ENCODE results near the gene AGAP2. TPM values are rescaled to one million over a fixed set of nuclear protein-coding genes. Genes with fewer than 3 reads are reported as not detected.

The AGAP2 gene
- total RNA-seq, 2 experiments from 2014 or later = 26.7 to 28.0 TPM

GRCh38 chr12:57740656-57741412, 2.3 kb upstream of the AGAP2 start:
- intact Hi-C loops (cut with micrococcal nuclease) = loop anchor here (1.0 to 5.0 kb wide), 5 partner anchors 14 to 499 kb away; partner anchors contain the start of genes B4GALNT1, GLI1, MARCHF9 and OS9
- Mint-ChIP-seq H3K36me3 (ENCODE audit: low read depth) (peaks cover 12% of the 10 kb centered on the region), H3K4me3 (peak overlapping the region; percentile 97), H3K27ac (peak overlapping the region; percentile 97), H3K4me1 (ENCODE audit: low read depth) (peaks cover 52% of the 10 kb centered on the region), H3K27me3 (ENCODE audit: low read depth) (no peaks in the 10 kb centered on the region), H3K9me3 (no peaks in the 10 kb centered on the region)
- CTCF ChIA-PET = interaction anchor here (0.7 to 4.0 kb wide), 13 partner anchors 9 to 279 kb away, joined by 3 to 21 read pairs (median 4); partner anchors contain the start of genes CDK4 and OS9
- DNase-seq = peak; percentile 92

GRCh38 chr12:57739914-57740538, 1.5 kb upstream of the AGAP2 start:
- Mint-ChIP-seq H3K27ac (no peak overlapping the region), H3K36me3 (ENCODE audit: low read depth) (peaks cover 7% of the 10 kb centered on the region), H3K4me1 (ENCODE audit: low read depth) (peaks cover 44% of the 10 kb centered on the region), H3K4me3 (no peak overlapping the region), H3K27me3 (ENCODE audit: low read depth) (no peaks in the 10 kb centered on the region), H3K9me3 (no peaks in the 10 kb centered on the region)
- DNase-seq = no peak
- intact Hi-C loops (cut with micrococcal nuclease) = loop anchor here (2.0 to 5.0 kb wide), 2 partner anchors 15 to 498 kb away; partner anchors contain the start of gene MARCHF9
- CTCF ChIA-PET = interaction anchor here (1.2 to 4.0 kb wide), 4 partner anchors 16 to 158 kb away, joined by 3 to 21 read pairs (median 4); no protein-coding TSS in a partner anchor

GRCh38 chr12:57739387-57739786, 845 bp upstream of the AGAP2 start:
- Mint-ChIP-seq H3K4me3 (peak overlapping the region; percentile 28), H3K36me3 (ENCODE audit: low read depth) (peaks cover 5% of the 10 kb centered on the region), H3K27ac (peak overlapping the region; percentile 54), H3K9me3 (no peaks in the 10 kb centered on the region), H3K27me3 (ENCODE audit: low read depth) (no peaks in the 10 kb centered on the region), H3K4me1 (ENCODE audit: low read depth) (peaks cover 39% of the 10 kb centered on the region)
- DNase-seq = no peak
- CTCF ChIA-PET = interaction anchor here (0.7 to 1.2 kb wide), 2 partner anchors 21 to 85 kb away, joined by 3 read pairs; no protein-coding TSS in a partner anchor
- intact Hi-C loops (cut with micrococcal nuclease) = no loop called here

GRCh38 chr12:57737467-57738460, 778 bp downstream of the AGAP2 start:
- CTCF ChIA-PET = no interaction called here
- H3K36me3 Mint-ChIP-seq (ENCODE audit: low read depth) = peaks cover 10% of the 10 kb centered on the region
- peaks cover 30% of the 10 kb centered on the region for H3K4me1 Mint-ChIP-seq (ENCODE audit: low read depth)
- DNase-seq = no peak
- H3K9me3 Mint-ChIP-seq = no peaks in the 10 kb centered on the region
- H3K27ac Mint-ChIP-seq = no peak overlapping the region
- no peak overlapping the region for H3K4me3 Mint-ChIP-seq
- H3K27me3 Mint-ChIP-seq (ENCODE audit: low read depth) = no peaks in the 10 kb centered on the region
- intact Hi-C loops (cut with micrococcal nuclease) = no loop called here

GRCh38 chr12:57736741-57737466, 1.6 kb downstream of the AGAP2 start:
- intact Hi-C loops (cut with micrococcal nuclease) = no loop called here
- peaks cover 25% of the 10 kb centered on the region for H3K4me1 Mint-ChIP-seq (ENCODE audit: low read depth)
- CTCF ChIA-PET = interaction anchor here (0.9 kb wide), 1 partner anchor 10 kb away, joined by 4 read pairs; no protein-coding TSS in a partner anchor
- H3K27ac Mint-ChIP-seq = no peak overlapping the region
- peaks cover 16% of the 10 kb centered on the region for H3K36me3 Mint-ChIP-seq (ENCODE audit: low read depth)
- no peaks in the 10 kb centered on the region for H3K9me3 Mint-ChIP-seq
- H3K4me3 Mint-ChIP-seq = no peak overlapping the region
- DNase-seq = no peak
- H3K27me3 Mint-ChIP-seq (ENCODE audit: low read depth) = no peaks in the 10 kb centered on the region

- CTCF ChIA-PET = interaction anchor here (0.9 kb wide), 1 partner anchor 10 kb away, joined by 4 read pairs; no protein-coding TSS in a partner anchor
- H3K9me3 Mint-ChIP-seq = no peaks in the 10 kb centered on the region
- H3K4me1 Mint-ChIP-seq (ENCODE audit: low read depth) = peaks cover 25% of the 10 kb centered on the region
- peaks cover 22% of the 10 kb centered on the region for H3K36me3 Mint-ChIP-seq (ENCODE audit: low read depth)
- intact Hi-C loops (cut with micrococcal nuclease) = no loop called here
- H3K27ac Mint-ChIP-seq = no peak overlapping the region
- DNase-seq = no peak
- H3K27me3 Mint-ChIP-seq (ENCODE audit: low read depth) = no peaks in the 10 kb centered on the region
- H3K4me3 Mint-ChIP-seq = no peak overlapping the region
These were observed 2.4 kb downstream of the AGAP2 start for GRCh38 chr12:57735952-57736740.

GRCh38 chr12:57735198-57735855, 3.2 kb downstream of the AGAP2 start:
- DNase-seq = no peak
- H3K4me3 Mint-ChIP-seq = no peak overlapping the region
- peaks cover 23% of the 10 kb centered on the region for H3K36me3 Mint-ChIP-seq (ENCODE audit: low read depth)
- H3K27me3 Mint-ChIP-seq (ENCODE audit: low read depth) = no peaks in the 10 kb centered on the region
- intact Hi-C loops (cut with micrococcal nuclease) = no loop called here
- H3K4me1 Mint-ChIP-seq (ENCODE audit: low read depth) = peaks cover 19% of the 10 kb centered on the region
- CTCF ChIA-PET = interaction anchor here (0.7 kb wide), 1 partner anchor 168 kb away, joined by 3 read pairs; no protein-coding TSS in a partner anchor
- no peak overlapping the region for H3K27ac Mint-ChIP-seq
- H3K9me3 Mint-ChIP-seq = no peaks in the 10 kb centered on the region

GRCh38 chr12:57734591-57734990, 4.0 kb downstream of the AGAP2 start:
- no peaks in the 10 kb centered on the region for H3K27me3 Mint-ChIP-seq (ENCODE audit: low read depth)
- H3K4me3 Mint-ChIP-seq = no peak overlapping the region
- H3K36me3 Mint-ChIP-seq (ENCODE audit: low read depth) = peaks cover 23% of the 10 kb centered on the region
- DNase-seq = no peak
- H3K9me3 Mint-ChIP-seq = no peaks in the 10 kb centered on the region
- H3K4me1 Mint-ChIP-seq (ENCODE audit: low read depth) = peaks cover 13% of the 10 kb centered on the region
- intact Hi-C loops (cut with micrococcal nuclease) = no loop called here
- CTCF ChIA-PET = interaction anchor here (0.7 kb wide), 2 partner anchors 9 to 169 kb away, joined by 3 read pairs; no protein-coding TSS in a partner anchor
- H3K27ac Mint-ChIP-seq = no peak overlapping the region

GRCh38 chr12:57733928-57734327, 4.6 kb downstream of the AGAP2 start:
- Mint-ChIP-seq H3K36me3 (ENCODE audit: low read depth) (peaks cover 26% of the 10 kb centered on the region), H3K4me1 (ENCODE audit: low read depth) (peaks cover 7% of the 10 kb centered on the region), H3K27me3 (ENCODE audit: low read depth) (no peaks in the 10 kb centered on the region), H3K27ac (no peak overlapping the region), H3K4me3 (no peak overlapping the region), H3K9me3 (no peaks in the 10 kb centered on the region)
- CTCF ChIA-PET = no interaction called here
- intact Hi-C loops (cut with micrococcal nuclease) = no loop called here
- DNase-seq = no peak

- DNase-seq = no peak
- H3K36me3 Mint-ChIP-seq (ENCODE audit: low read depth) = peaks cover 32% of the 10 kb centered on the region
- H3K27me3 Mint-ChIP-seq (ENCODE audit: low read depth) = no peaks in the 10 kb centered on the region
- CTCF ChIA-PET = interaction anchor here (0.7 to 0.8 kb wide), 4 partner anchors 8 to 274 kb away, joined by 3 to 4 read pairs (median 4); no protein-coding TSS in a partner anchor
- H3K9me3 Mint-ChIP-seq = no peaks in the 10 kb centered on the region
- H3K4me3 Mint-ChIP-seq = no peak overlapping the region
- H3K4me1 Mint-ChIP-seq (ENCODE audit: low read depth) = peaks cover 6% of the 10 kb centered on the region
- H3K27ac Mint-ChIP-seq = no peak overlapping the region
- intact Hi-C loops (cut with micrococcal nuclease) = no loop called here
These were observed 5.6 kb downstream of the AGAP2 start for GRCh38 chr12:57732726-57733593.
